ENCODE measurements around the gene POMT1. TPM values are rescaled to one million over a fixed set of nuclear protein-coding genes. Genes with fewer than 3 reads are reported as not detected.

The POMT1 gene
- total RNA-seq, 1 donor, result 32.6 TPM

DNA sequence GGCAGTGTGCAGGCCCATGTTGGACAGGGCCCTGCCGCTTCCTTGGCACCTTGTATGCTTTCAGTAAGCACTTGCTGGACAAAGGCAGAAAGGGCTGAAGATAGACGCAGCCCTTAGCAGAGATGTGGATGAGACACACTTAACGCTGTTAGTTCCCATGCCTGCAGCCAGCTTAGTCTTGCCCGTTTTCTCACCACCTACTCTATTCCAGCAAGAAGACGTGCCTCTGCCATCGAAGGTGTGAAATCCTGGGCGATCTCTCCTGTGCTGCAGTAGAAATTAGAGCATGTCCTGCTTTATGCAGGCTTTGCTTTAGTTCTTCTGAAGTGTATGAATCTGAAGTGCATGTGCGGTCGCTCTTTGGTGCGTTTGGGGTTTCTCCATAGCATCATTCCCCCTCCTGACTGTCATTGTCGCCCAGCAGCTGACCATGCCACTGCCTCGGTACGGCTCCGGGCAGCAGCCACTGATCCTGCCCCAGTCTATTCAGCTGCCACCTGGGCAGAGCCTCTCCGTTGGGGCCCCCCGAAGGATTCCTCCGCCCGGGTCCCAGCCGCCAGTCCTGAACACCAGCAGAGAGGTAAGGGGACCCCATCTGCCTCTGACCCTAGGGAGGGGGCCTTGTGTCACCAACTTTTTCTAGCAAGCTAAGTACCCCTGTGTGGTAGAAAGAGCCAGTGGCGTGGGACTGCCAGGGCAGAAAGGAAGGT is 11.6 kb upstream of the POMT1 start:
- DNase-seq (ENCODE audit: insufficient read length, low spot score, missing footprints), result no peak
- H3K36me3 ChIP-seq (ENCODE audit: insufficient read depth, low read length), result peaks cover 98% of the 10 kb centered on the region
- H3K9me3 ChIP-seq (ENCODE audit: low read depth, low read length), result no peaks in the 10 kb centered on the region
- H2AFZ ChIP-seq (ENCODE audit: low read length), result no peak overlapping the region
- peaks cover 29% of the 10 kb centered on the region for H4K20me1 ChIP-seq (ENCODE audit: insufficient read depth, low read length)
- H3K79me2 ChIP-seq (ENCODE audit: insufficient read depth, low read length), result peaks cover 14% of the 10 kb centered on the region
- no peaks in the 10 kb centered on the region for H3K27me3 ChIP-seq (ENCODE audit: insufficient read depth, low read length)
- no peak for TF ChIP-seq CTCF (IDR thresholded peaks at IDR 0.05; ENCODE audit: extremely low read depth, low read depth, low read length)
- H3K4me2 ChIP-seq (ENCODE audit: insufficient read depth, low read length), result no peak overlapping the region
- no peaks in the 10 kb centered on the region for H3K4me1 ChIP-seq (ENCODE audit: insufficient read depth, low read length)
- H3K27ac ChIP-seq (ENCODE audit: low read depth, low read length), result no peak overlapping the region
- no peak overlapping the region for H3K4me3 ChIP-seq (ENCODE audit: insufficient read depth, low read length)

DNA sequence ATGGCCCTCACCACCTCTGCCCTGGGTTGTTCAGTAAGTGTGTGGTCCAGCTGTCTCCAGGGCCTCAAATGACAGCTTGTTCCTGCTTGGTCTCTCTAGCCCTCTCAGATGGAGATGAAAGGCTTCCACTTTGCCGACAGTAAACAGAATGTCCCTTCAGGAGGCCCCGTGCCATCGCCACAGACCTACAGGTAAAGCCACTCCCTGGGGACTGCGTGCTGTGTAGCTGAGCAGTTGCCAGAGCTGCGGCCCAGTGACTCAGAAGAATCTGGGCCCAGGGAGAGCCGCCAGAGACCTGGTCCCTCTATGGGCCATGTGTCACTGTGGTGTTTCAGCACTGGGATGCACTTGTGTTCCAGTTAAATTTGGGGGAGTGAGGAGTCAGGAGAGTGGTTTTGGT is 10.6 kb upstream of the POMT1 start:
- no peak overlapping the region for H3K4me2 ChIP-seq (ENCODE audit: insufficient read depth, low read length)
- no peaks in the 10 kb centered on the region for H3K27me3 ChIP-seq (ENCODE audit: insufficient read depth, low read length)
- no peak overlapping the region for H2AFZ ChIP-seq (ENCODE audit: low read length)
- H4K20me1 ChIP-seq (ENCODE audit: insufficient read depth, low read length), result peaks cover 29% of the 10 kb centered on the region
- H3K9me3 ChIP-seq (ENCODE audit: low read depth, low read length), result no peaks in the 10 kb centered on the region
- TF ChIP-seq CTCF (IDR thresholded peaks at IDR 0.05; ENCODE audit: extremely low read depth, low read depth, low read length), result no peak
- peaks cover 9% of the 10 kb centered on the region for H3K79me2 ChIP-seq (ENCODE audit: insufficient read depth, low read length)
- H3K4me1 ChIP-seq (ENCODE audit: insufficient read depth, low read length), result no peaks in the 10 kb centered on the region
- H3K27ac ChIP-seq (ENCODE audit: low read depth, low read length), result no peak overlapping the region
- DNase-seq (ENCODE audit: insufficient read length, low spot score, missing footprints), result no peak
- H3K36me3 ChIP-seq (ENCODE audit: insufficient read depth, low read length), result peaks cover 98% of the 10 kb centered on the region
- H3K4me3 ChIP-seq (ENCODE audit: insufficient read depth, low read length), result no peak overlapping the region

DNA sequence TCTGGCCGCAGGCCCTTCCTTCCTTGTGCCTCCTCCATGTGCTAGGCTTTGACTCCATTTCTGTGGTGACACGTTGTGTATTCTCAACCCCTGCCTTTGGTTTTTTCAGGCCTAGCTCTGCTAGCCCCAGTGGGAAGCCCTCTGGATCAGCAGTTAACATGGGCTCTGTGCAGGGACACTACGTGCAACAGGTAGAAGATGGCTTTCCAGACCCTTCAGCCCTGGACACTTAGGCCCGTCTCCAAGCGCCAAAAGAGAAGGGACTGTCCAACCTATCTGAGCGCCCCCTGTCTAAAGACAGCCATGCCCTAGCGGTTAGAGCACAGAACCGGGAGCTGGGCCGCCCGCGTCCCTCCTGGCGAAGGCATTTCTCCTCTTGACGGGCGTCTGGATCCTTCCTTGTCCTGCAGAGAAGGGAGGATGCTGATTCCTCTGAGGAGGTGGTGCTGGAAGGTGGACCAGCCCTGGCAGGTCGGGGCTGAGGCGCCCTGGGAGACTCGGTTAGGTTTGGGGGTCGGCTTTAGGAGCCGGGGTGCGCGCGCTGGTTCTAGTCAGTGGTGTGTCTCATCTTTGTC is 8.3 kb upstream of the POMT1 start:
- H3K36me3 ChIP-seq (ENCODE audit: insufficient read depth, low read length), result peaks cover 98% of the 10 kb centered on the region
- no peak overlapping the region for H2AFZ ChIP-seq (ENCODE audit: low read length)
- no peak overlapping the region for H3K4me2 ChIP-seq (ENCODE audit: insufficient read depth, low read length)
- peaks cover 26% of the 10 kb centered on the region for H4K20me1 ChIP-seq (ENCODE audit: insufficient read depth, low read length)
- H3K79me2 ChIP-seq (ENCODE audit: insufficient read depth, low read length), result peaks cover 8% of the 10 kb centered on the region
- no peak overlapping the region for H3K27ac ChIP-seq (ENCODE audit: low read depth, low read length)
- no peaks in the 10 kb centered on the region for H3K27me3 ChIP-seq (ENCODE audit: insufficient read depth, low read length)
- no peaks in the 10 kb centered on the region for H3K9me3 ChIP-seq (ENCODE audit: low read depth, low read length)
- DNase-seq (ENCODE audit: insufficient read length, low spot score, missing footprints), result no peak
- TF ChIP-seq CTCF (IDR thresholded peaks at IDR 0.05; ENCODE audit: extremely low read depth, low read depth, low read length), result no peak
- no peak overlapping the region for H3K4me3 ChIP-seq (ENCODE audit: insufficient read depth, low read length)
- H3K4me1 ChIP-seq (ENCODE audit: insufficient read depth, low read length), result no peaks in the 10 kb centered on the region

DNA sequence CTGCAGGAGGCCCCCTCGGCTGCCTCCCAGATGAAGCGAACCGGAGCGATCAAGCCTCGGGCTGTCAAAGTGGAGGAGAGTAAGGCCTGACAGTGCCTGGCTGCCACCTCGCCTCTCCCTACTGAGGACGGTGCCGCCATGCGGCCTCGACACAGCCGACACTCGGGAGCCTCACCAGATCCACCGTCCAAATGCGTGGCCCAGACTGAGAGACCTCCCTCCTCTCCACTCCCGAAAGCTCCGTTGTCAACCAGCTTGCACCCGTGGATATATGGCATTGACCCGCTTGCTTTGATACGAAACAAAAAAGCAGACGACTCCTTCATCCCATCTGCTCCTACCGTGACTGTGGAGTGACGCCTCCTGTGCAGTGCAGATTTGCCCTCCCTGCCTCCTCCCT is 6.9 kb upstream of the POMT1 start:
- Histone ChIP-seq H3K4me1 (ENCODE audit: insufficient read depth, low read length) (peaks cover 3% of the 10 kb centered on the region), H3K9me3 (ENCODE audit: low read depth, low read length) (no peaks in the 10 kb centered on the region), H3K27ac (ENCODE audit: low read depth, low read length) (no peak overlapping the region), H4K20me1 (ENCODE audit: insufficient read depth, low read length) (peaks cover 30% of the 10 kb centered on the region), H3K27me3 (ENCODE audit: insufficient read depth, low read length) (no peaks in the 10 kb centered on the region), H3K79me2 (ENCODE audit: insufficient read depth, low read length) (peaks cover 8% of the 10 kb centered on the region), H2AFZ (ENCODE audit: low read length) (no peak overlapping the region), H3K4me2 (ENCODE audit: insufficient read depth, low read length) (no peak overlapping the region), H3K36me3 (ENCODE audit: insufficient read depth, low read length) (peaks cover 96% of the 10 kb centered on the region), H3K4me3 (ENCODE audit: insufficient read depth, low read length) (no peak overlapping the region)
- DNase-seq (ENCODE audit: insufficient read length, low spot score, missing footprints), result no peak
- TF ChIP-seq CTCF (IDR thresholded peaks at IDR 0.05; ENCODE audit: extremely low read depth, low read depth, low read length), result no peak

All from osteoblast (primary cell).